AG04449 (cell line): ENCODE results near the gene GPR101.

Source experiments
- CTCF ChIA-PET: fragments of 350-600 bp; formaldehyde crosslinking; extraction: SDS; loops from one replicate; lab custom pipeline; 2021; ENCODE audit warnings: antibody characterized with exemption; lab: Yijun Ruan, JAX
- POLR2A ChIA-PET: fragments of 400-600, 350-600 bp; formaldehyde crosslinking; extraction: SDS; loops from one replicate; lab custom pipeline; 2020; ENCODE audit warnings: antibody characterized with exemption, inconsistent platforms; lab: Yijun Ruan, JAX
- DNase-seq: peaks from one replicate; pipeline ENCODE4 v3.0.0-alpha.2; 2010; ENCODE audit warnings: low read depth, low spot score
- H3K4me3 ChIP-seq: 2 replicates; pipeline ENCODE4 v1.5.1; 2011; ENCODE audit warnings: low read depth, mild to moderate bottlenecking, control low read depth, low read length
- CTCF ChIP-seq: IDR thresholded peaks from one replicate; pipeline ENCODE4 v1.5.1; 2011; ENCODE audit warnings: mild to moderate bottlenecking, moderate library complexity, low read length, control low read depth, inconsistent platforms; ENCODE audit not compliant: insufficient read depth; ENCODE audit errors: missing control alignments

GPR101 gene

GRCh38 chrX:137041329-137041728, 7.5 kb upstream of the GPR101 start:
- no peak for DNase-seq
- ChIA-PET POLR2A (no interaction called here), CTCF (interaction anchor here (0.6 kb wide), 1 partner anchor 378 kb away, joined by 3 read pairs; no protein-coding TSS in a partner anchor)
- H3K4me3 ChIP-seq: no peak overlapping the region
- no peak for TF ChIP-seq CTCF

GRCh38 chrX:137040113-137040794, 6.5 kb upstream of the GPR101 start:
- no peak overlapping the region for H3K4me3 ChIP-seq
- TF ChIP-seq CTCF: no peak
- CTCF ChIA-PET: no interaction called here
- POLR2A ChIA-PET: no interaction called here
- no peak for DNase-seq

- POLR2A ChIA-PET: no interaction called here
- DNase-seq: no peak
- CTCF ChIA-PET: no interaction called here
- no peak for TF ChIP-seq CTCF
- H3K4me3 ChIP-seq: no peak overlapping the region
Measured at GRCh38 chrX:137034508-137034872, 695 bp upstream of the GPR101 start.

GRCh38 chrX:137032841-137033773, 688 bp downstream of the GPR101 start:
- no peak for TF ChIP-seq CTCF
- ChIA-PET CTCF (no interaction called here), POLR2A (no interaction called here)
- DNase-seq: no peak
- no peak overlapping the region for H3K4me3 ChIP-seq

GRCh38 chrX:137032341-137032694, 1.5 kb downstream of the GPR101 start:
- DNase-seq: no peak
- no peak for TF ChIP-seq CTCF
- ChIA-PET POLR2A (no interaction called here), CTCF (no interaction called here)
- H3K4me3 ChIP-seq: peak overlapping the region; percentile 50

- peak overlapping the region; percentile 50 for H3K4me3 ChIP-seq
- ChIA-PET CTCF (no interaction called here), POLR2A (no interaction called here)
- no peak for TF ChIP-seq CTCF
- DNase-seq: no peak
Measured at GRCh38 chrX:137031517-137032340, 2.1 kb downstream of the GPR101 start.
